Measurements from ENCODE around the gene PSMC2. TPM values are rescaled to one million over a fixed set of nuclear protein-coding genes. Genes with fewer than 3 reads are reported as not detected.
"Not testable (repeated sequence)": the region's sequence is repeated elsewhere in the genome, so short reads cannot be mapped to it uniquely, and the experiment has no call there.

PSMC2 gene
- total RNA-seq, 1 experiment from 2014 or later: 237 TPM

GRCh38 chr7:103395071-103395470 is 47.6 kb downstream of the PSMC2 start:
- 0 out of 2 replicates have a peak, but pooled peaks cover 3% of the 10 kb centered on the region for H4K20me1 ChIP-seq (ENCODE audit: low read length)
- no peak for ATAC-seq
- intact Hi-C loops (cut with micrococcal nuclease): no loop called here
- no peak overlapping the region for H3K9ac ChIP-seq (ENCODE audit: low read length)
- H3K4me3 ChIP-seq (ENCODE audit: low read length): no peak overlapping the region
- H3K27me3 ChIP-seq (ENCODE audit: low read length): no peaks in the 10 kb centered on the region
- CTCF ChIA-PET: no interaction called here
- H3K79me2 ChIP-seq (ENCODE audit: low read length): no peaks in the 10 kb centered on the region
- H3K36me3 ChIP-seq (ENCODE audit: low read depth, low read length): no peaks in the 10 kb centered on the region
- H2AFZ ChIP-seq (ENCODE audit: low read length): no peak overlapping the region
- H3K4me2 ChIP-seq (ENCODE audit: low read length): no peak overlapping the region
- POLR2A ChIA-PET (ENCODE audit: unreplicated experiment): interaction anchor here (0.6 kb wide), 2 partner anchors 115 to 1589 kb away, joined by 4 to 6 read pairs; no protein-coding TSS in a partner anchor
- peaks cover 24% of the 10 kb centered on the region for H3K4me1 ChIP-seq (ENCODE audit: insufficient read depth, low read length)
- H3K9me2 ChIP-seq (replicated peaks; ENCODE audit: low read length): no peaks in the 10 kb centered on the region
- H3K9me3 ChIP-seq (ENCODE audit: low read length): no peaks in the 10 kb centered on the region
- TF ChIP-seq EZH2 (IDR thresholded peaks at IDR 0.05; ENCODE audit: low read length, unreplicated experiment) (no peak), CTCF (conservative IDR thresholded peaks at IDR 0.05; ENCODE audit: low read depth, low read length) (no peak), EZH2phosphoT487 (IDR thresholded peaks at IDR 0.05; ENCODE audit: borderline replicate concordance, low read length) (no peak)
- BruUV-seq (replicated peaks): no TSS peak
- H3K27ac ChIP-seq (ENCODE audit: low read length): no peak overlapping the region
- no peaks in the 10 kb centered on the region for H3F3A ChIP-seq (ENCODE audit: low read length, unreplicated experiment)
- DNase-seq: no peak

- DNase-seq: no peak
- H3K79me2 ChIP-seq (ENCODE audit: low read length): no peaks in the 10 kb centered on the region
- no peaks in the 10 kb centered on the region for H3F3A ChIP-seq (ENCODE audit: low read length, unreplicated experiment)
- intact Hi-C loops (cut with micrococcal nuclease): no loop called here
- 0 out of 2 replicates have a peak, but pooled peaks cover 2% of the 10 kb centered on the region for H4K20me1 ChIP-seq (ENCODE audit: low read length)
- no peak overlapping the region for H3K27ac ChIP-seq (ENCODE audit: low read length)
- ChIA-PET POLR2A (ENCODE audit: unreplicated experiment) (no interaction called here), CTCF (no interaction called here)
- H3K36me3 ChIP-seq (ENCODE audit: low read depth, low read length): no peaks in the 10 kb centered on the region
- H3K9me3 ChIP-seq (ENCODE audit: low read length): no peaks in the 10 kb centered on the region
- H2AFZ ChIP-seq (ENCODE audit: low read length): no peak overlapping the region
- H3K27me3 ChIP-seq (ENCODE audit: low read length): no peaks in the 10 kb centered on the region
- no peaks in the 10 kb centered on the region for H3K9me2 ChIP-seq (replicated peaks; ENCODE audit: low read length)
- H3K4me1 ChIP-seq (ENCODE audit: insufficient read depth, low read length): peaks cover 18% of the 10 kb centered on the region
- TF ChIP-seq EZH2 (IDR thresholded peaks at IDR 0.05; ENCODE audit: low read length, unreplicated experiment) (no peak), CTCF (conservative IDR thresholded peaks at IDR 0.05; ENCODE audit: low read depth, low read length) (no peak), EZH2phosphoT487 (IDR thresholded peaks at IDR 0.05; ENCODE audit: borderline replicate concordance, low read length) (no peak)
- no peak overlapping the region for H3K9ac ChIP-seq (ENCODE audit: low read length)
- no peak overlapping the region for H3K4me3 ChIP-seq (ENCODE audit: low read length)
- no peak for ATAC-seq
- no peak overlapping the region for H3K4me2 ChIP-seq (ENCODE audit: low read length)
- no TSS peak for BruUV-seq (replicated peaks)
Measured at GRCh38 chr7:103396471-103396870, 49.0 kb downstream of the PSMC2 start.

GRCh38 chr7:103398483-103399127 is 51.2 kb downstream of the PSMC2 start:
- no peaks in the 10 kb centered on the region for H3K36me3 ChIP-seq (ENCODE audit: low read depth, low read length)

GRCh38 chr7:103399687-103400086 is 52.2 kb downstream of the PSMC2 start:
- BruUV-seq (replicated peaks); H3K79me2 ChIP-seq (ENCODE audit: low read length); H3K4me2 ChIP-seq (ENCODE audit: low read length); CTCF ChIA-PET; intact Hi-C loops (cut with micrococcal nuclease); H3K27ac ChIP-seq (ENCODE audit: low read length); POLR2A ChIA-PET (ENCODE audit: unreplicated experiment); H3K9ac ChIP-seq (ENCODE audit: low read length); H4K20me1 ChIP-seq (ENCODE audit: low read length); H3K27me3 ChIP-seq (ENCODE audit: low read length); H3K36me3 ChIP-seq (ENCODE audit: low read depth, low read length); H3K4me3 ChIP-seq (ENCODE audit: low read length); H3K9me2 ChIP-seq (replicated peaks; ENCODE audit: low read length); H3K9me3 ChIP-seq (ENCODE audit: low read length); H2AFZ ChIP-seq (ENCODE audit: low read length); DNase-seq; H3K4me1 ChIP-seq (ENCODE audit: insufficient read depth, low read length); H3F3A ChIP-seq (ENCODE audit: low read length, unreplicated experiment); ATAC-seq: not testable (repeated sequence)

More at GRCh38 chr7:103398483-103399127, 51.2 kb downstream of the PSMC2 start:
- no peak overlapping the region for H3K27ac ChIP-seq (ENCODE audit: low read length)
- ATAC-seq (no peak), DNase-seq (no peak)
- H3K4me3 ChIP-seq (ENCODE audit: low read length): no peak overlapping the region
- ChIA-PET CTCF (interaction anchor here (0.5 kb wide), 1 partner anchor 86 kb away, joined by 3 read pairs; no protein-coding TSS in a partner anchor), POLR2A (ENCODE audit: unreplicated experiment) (no interaction called here)
- H3K9me2 ChIP-seq (replicated peaks; ENCODE audit: low read length): no peaks in the 10 kb centered on the region
- intact Hi-C loops (cut with micrococcal nuclease): no loop called here
- BruUV-seq (replicated peaks): no TSS peak
- no peak overlapping the region for H3K4me2 ChIP-seq (ENCODE audit: low read length)
- TF ChIP-seq EZH2 (IDR thresholded peaks at IDR 0.05; ENCODE audit: low read length, unreplicated experiment) (no peak), CTCF (conservative IDR thresholded peaks at IDR 0.05; ENCODE audit: low read depth, low read length) (no peak), EZH2phosphoT487 (IDR thresholded peaks at IDR 0.05; ENCODE audit: borderline replicate concordance, low read length) (no peak)
- no peaks in the 10 kb centered on the region for H3K4me1 ChIP-seq (ENCODE audit: insufficient read depth, low read length)
- H3K9me3 ChIP-seq (ENCODE audit: low read length): no peaks in the 10 kb centered on the region
- no peak overlapping the region for H3K9ac ChIP-seq (ENCODE audit: low read length)
- no peaks in the 10 kb centered on the region for H3K27me3 ChIP-seq (ENCODE audit: low read length)
- H4K20me1 ChIP-seq (ENCODE audit: low read length): no peaks in the 10 kb centered on the region
- no peaks in the 10 kb centered on the region for H3K79me2 ChIP-seq (ENCODE audit: low read length)
- no peaks in the 10 kb centered on the region for H3F3A ChIP-seq (ENCODE audit: low read length, unreplicated experiment)
- H2AFZ ChIP-seq (ENCODE audit: low read length): no peak overlapping the region
